Measurements from ENCODE around the gene CCDC43.

- TF ChIP-seq CTCF (conservative IDR thresholded peaks at IDR 0.05 in 1 of 2, IDR thresholded peaks at IDR 0.05 in 1 of 2; ENCODE audit: low read depth in 1 of 2, low read length in 2 of 2) (no peak), EZH2 (IDR thresholded peaks at IDR 0.05; ENCODE audit: low read length, missing control alignments) (no peak)
These were observed 44.7 kb upstream of the CCDC43 start for GRCh38 chr17:44734272-44734671.
